ENCODE results near the gene ZNF853.
"Not testable (repeated sequence)": the region's sequence is repeated elsewhere in the genome, so short reads cannot be mapped to it uniquely, and the experiment has no call there.

The ZNF853 gene

GRCh38 chr7:6578114-6579084 lies 37.0 kb upstream of the ZNF853 start:
- Histone ChIP-seq H4K20me1 (no peaks in the 10 kb centered on the region), H3K4me2 (peak overlapping the region; percentile 87), H3K36me3 (peaks cover 11% of the 10 kb centered on the region), H3K4me3 (peak overlapping the region; percentile 74), H3K27ac (peak overlapping the region; percentile 95), H3K4me1 (peaks cover 88% of the 10 kb centered on the region), H3K9ac (peak overlapping the region; percentile 91; the same call in 1 of the 2 replicates), H3K9me3 (peaks cover 9% of the 10 kb centered on the region; the same call in 1 of the 2 replicates), H3K27me3 (no peaks in the 10 kb centered on the region)
- TF ChIP-seq Cebpa-rat (IDR thresholded peaks at IDR 0.05): no peak

GRCh38 chr7:6579446-6579845 lies 36.0 kb upstream of the ZNF853 start:
- Histone ChIP-seq H4K20me1 (no peaks in the 10 kb centered on the region), H3K36me3 (peaks cover 16% of the 10 kb centered on the region), H3K4me3 (no peak overlapping the region), H3K4me2 (no peak overlapping the region), H3K27ac (no peak overlapping the region), H3K9me3 (peaks cover 9% of the 10 kb centered on the region; the same call in 1 of the 2 replicates), H3K27me3 (no peaks in the 10 kb centered on the region), H3K9ac (no peak overlapping the region), H3K4me1 (peaks cover 78% of the 10 kb centered on the region)
- TF ChIP-seq Cebpa-rat (IDR thresholded peaks at IDR 0.05): no peak

- Histone ChIP-seq H3K36me3 (peaks cover 49% of the 10 kb centered on the region), H3K4me1 (peaks cover 28% of the 10 kb centered on the region)
- H4K20me1 ChIP-seq, H3K4me2 ChIP-seq, H3K4me3 ChIP-seq, H3K27ac ChIP-seq, H3K27me3 ChIP-seq, H3K9me3 ChIP-seq, H3K9ac ChIP-seq: not testable (repeated sequence)
These were observed 29.5 kb upstream of the ZNF853 start for GRCh38 chr7:6585746-6586432.

GRCh38 chr7:6588566-6588965 lies 26.8 kb upstream of the ZNF853 start:
- H3K9ac ChIP-seq: no peak overlapping the region
- no peak overlapping the region for H3K4me3 ChIP-seq
- TF ChIP-seq Cebpa-rat (IDR thresholded peaks at IDR 0.05): no peak
- no peaks in the 10 kb centered on the region for H3K9me3 ChIP-seq
- H3K36me3 ChIP-seq: peaks cover 61% of the 10 kb centered on the region
- no peak overlapping the region for H3K27ac ChIP-seq
- H3K27me3 ChIP-seq: no peaks in the 10 kb centered on the region
- peaks cover 19% of the 10 kb centered on the region for H3K4me1 ChIP-seq
- H3K4me2 ChIP-seq: no peak overlapping the region
- peaks cover 29% of the 10 kb centered on the region for H4K20me1 ChIP-seq

GRCh38 chr7:6589151-6589828 lies 26.1 kb upstream of the ZNF853 start:
- H3K27me3 ChIP-seq: no peaks in the 10 kb centered on the region
- H3K4me3 ChIP-seq: peak overlapping the region; percentile 87
- H3K27ac ChIP-seq: peak overlapping the region; percentile 91; the same call in 1 of the 2 replicates
- peaks cover 65% of the 10 kb centered on the region for H3K36me3 ChIP-seq
- no peak for TF ChIP-seq Cebpa-rat (IDR thresholded peaks at IDR 0.05)
- H3K4me1 ChIP-seq: peaks cover 19% of the 10 kb centered on the region
- H3K4me2 ChIP-seq: peak overlapping the region; percentile 82
- H3K9me3 ChIP-seq: no peaks in the 10 kb centered on the region
- peak overlapping the region; percentile 88 for H3K9ac ChIP-seq
- H4K20me1 ChIP-seq: peaks cover 33% of the 10 kb centered on the region

- peaks cover 66% of the 10 kb centered on the region for H3K36me3 ChIP-seq
- TF ChIP-seq Cebpa-rat (IDR thresholded peaks at IDR 0.05): no peak
- H3K27ac ChIP-seq: peak within 1 kb of the TSS; percentile 91
These were observed 25.4 kb upstream of the ZNF853 start, which contains the start of gene INTS15 for GRCh38 chr7:6589829-6590644. TSS of gene INTS15 (plus strand) at chr7:6590021. CDS start at chr7:6590284, 263 bp downstream.

GRCh38 chr7:6590645-6591110 lies 24.7 kb upstream of the ZNF853 start:
- peak overlapping the region; percentile 85 for H3K4me2 ChIP-seq
- H3K4me3 ChIP-seq: peak overlapping the region; percentile 87
- no peaks in the 10 kb centered on the region for H3K9me3 ChIP-seq
- peak overlapping the region; percentile 88 for H3K9ac ChIP-seq
- no peaks in the 10 kb centered on the region for H3K27me3 ChIP-seq
- peaks cover 66% of the 10 kb centered on the region for H3K36me3 ChIP-seq
- peak overlapping the region; percentile 91 for H3K27ac ChIP-seq
- no peak for TF ChIP-seq Cebpa-rat (IDR thresholded peaks at IDR 0.05)
- H3K4me1 ChIP-seq: peaks cover 19% of the 10 kb centered on the region
- H4K20me1 ChIP-seq: peaks cover 47% of the 10 kb centered on the region

More at GRCh38 chr7:6589829-6590644, 25.4 kb upstream of the ZNF853 start, which contains the start of gene INTS15:
- peak within 1 kb of the TSS; percentile 87 for H3K4me3 ChIP-seq
- peak within 1 kb of the TSS; percentile 88 for H3K9ac ChIP-seq
- H3K9me3 ChIP-seq: no peaks in the 10 kb centered on the region
- peaks cover 41% of the 10 kb centered on the region for H4K20me1 ChIP-seq
- peak within 1 kb of the TSS; percentile 85 for H3K4me2 ChIP-seq
- H3K27me3 ChIP-seq: no peaks in the 10 kb centered on the region
- peaks cover 19% of the 10 kb centered on the region for H3K4me1 ChIP-seq

GRCh38 chr7:6600093-6600492 lies 15.3 kb upstream of the ZNF853 start:
- Histone ChIP-seq H3K4me1 (no peaks in the 10 kb centered on the region), H3K9me3 (no peaks in the 10 kb centered on the region), H3K27me3 (no peaks in the 10 kb centered on the region), H3K9ac (no peak overlapping the region), H3K27ac (no peak overlapping the region), H3K4me3 (no peak overlapping the region), H3K4me2 (no peak overlapping the region), H4K20me1 (peaks cover 90% of the 10 kb centered on the region), H3K36me3 (peaks cover 100% of the 10 kb centered on the region)
- no peak for TF ChIP-seq Cebpa-rat (IDR thresholded peaks at IDR 0.05)

GRCh38 chr7:6604458-6604857 lies 11.0 kb upstream of the ZNF853 start:
- Histone ChIP-seq H3K27me3 (no peaks in the 10 kb centered on the region), H3K27ac (no peak overlapping the region), H3K4me1 (no peaks in the 10 kb centered on the region), H3K9ac (no peak overlapping the region), H3K4me3 (no peak overlapping the region), H4K20me1 (peaks cover 81% of the 10 kb centered on the region), H3K36me3 (peaks cover 99% of the 10 kb centered on the region), H3K9me3 (no peaks in the 10 kb centered on the region), H3K4me2 (no peak overlapping the region)
- no peak for TF ChIP-seq Cebpa-rat (IDR thresholded peaks at IDR 0.05)

Measured in BLaER1 (cell line).